Endodermal cell (in vitro differentiated cells): ENCODE measurements around the gene MUC6. TPM values are rescaled to one million over a fixed set of nuclear protein-coding genes. Genes with fewer than 3 reads are reported as not detected.

Experiments used
- DNase-seq: peaks from one replicate; pipeline ENCODE4 v3.0.0-alpha.2; 2017
- H3K27ac ChIP-seq: 2 replicates; pipeline ENCODE4 v1.5.1; 2013; ENCODE audit warnings: mild to moderate bottlenecking, low read depth, low read length, moderate library complexity
- H3K27me3 ChIP-seq: 2 replicates; pipeline ENCODE4 v1.6.1; 2013; ENCODE audit warnings: mild to moderate bottlenecking, low read length, moderate library complexity; ENCODE audit not compliant: insufficient read depth, control insufficient read depth, poor library complexity, severe bottlenecking
- H3K36me3 ChIP-seq: 2 replicates; pipeline ENCODE4 v1.7.0; 2013; ENCODE audit warnings: mild to moderate bottlenecking, low read length, moderate library complexity; ENCODE audit not compliant: control insufficient read depth, insufficient read depth
- H3K4me1 ChIP-seq: one replicate; pipeline ENCODE4 v1.7.0; 2013; ENCODE audit warnings: low read length; ENCODE audit not compliant: control insufficient read depth, insufficient read depth
- H3K4me3 ChIP-seq: 2 replicates; pipeline ENCODE4 v1.5.1; 2013; ENCODE audit warnings: mild to moderate bottlenecking, low read length, moderate library complexity
- H3K9ac ChIP-seq: 2 replicates; pipeline ENCODE4 v1.6.1; 2013; ENCODE audit warnings: mild to moderate bottlenecking, low read length, moderate library complexity; ENCODE audit not compliant: poor library complexity, severe bottlenecking; ENCODE audit errors: extremely low read depth
- H3K9me3 ChIP-seq: 2 replicates; pipeline ENCODE4 v1.6.1; 2013; ENCODE audit warnings: mild to moderate bottlenecking, low read length, moderate library complexity; ENCODE audit not compliant: control insufficient read depth
- H3K27ac Mint-ChIP-seq: 2 replicates; pipeline ENCODE4 v1.8.0; 2020; ENCODE audit warnings: mixed read lengths
- H3K27me3 Mint-ChIP-seq: 2 replicates; pipeline ENCODE4 v1.8.0; 2021; ENCODE audit warnings: mild to moderate bottlenecking, mixed read lengths; ENCODE audit not compliant: insufficient read depth
- H3K36me3 Mint-ChIP-seq: 2 replicates; pipeline ENCODE4 v1.8.0; 2020; ENCODE audit warnings: low read depth, mixed read lengths
- H3K4me1 Mint-ChIP-seq: 2 replicates; pipeline ENCODE4 v1.8.0; 2020; ENCODE audit warnings: mixed read lengths
- H3K4me3 Mint-ChIP-seq: 2 replicates; pipeline ENCODE4 v1.8.0; 2020; ENCODE audit warnings: mild to moderate bottlenecking, moderate library complexity, mixed read lengths
- H3K9me3 Mint-ChIP-seq: 2 replicates; pipeline ENCODE4 v1.8.0; 2020; ENCODE audit warnings: mild to moderate bottlenecking, mixed read lengths
- WGBS, 2 experiments: methylation state at CpG; one replicate each; pipeline versions ENCODE4 v1.1.5 to v1.1.7; 2013; ENCODE audit warnings: missing lambda C conversion rate in 2 of 2, mixed read lengths in 1 of 2; ENCODE audit not compliant: insufficient coverage in 1 of 2, insufficient read length in 1 of 2; 5-methylcytosine and 5-hydroxymethylcytosine counted together
- total RNA-seq, 2 donors: library from RNA; stranded (reverse); fragmentation: NEBNext Ultra II Directional in 1 of 2; extraction: Animal tissue kit (Norgen Biotek cat#: 25700) in 1 of 2; gene quantifications; 2 replicates in 1 of 2; 3 replicates in 1 of 2; pipeline ENCODE4 v1.2.1, GENCODE V29; 2021
- TF ChIP-seq, protein P1 (sequence below): fragments of 200-600 bp; sonication (generic); conservative IDR thresholded peaks from 2 replicates; pipeline ENCODE4 v1.5.0; 2021; ENCODE audit warnings: antibody characterized with exemption, mild to moderate bottlenecking

The MUC6 gene
- total RNA-seq, 2 donors from 2014 or later, result 0.26 to 0.40 TPM

DNA sequence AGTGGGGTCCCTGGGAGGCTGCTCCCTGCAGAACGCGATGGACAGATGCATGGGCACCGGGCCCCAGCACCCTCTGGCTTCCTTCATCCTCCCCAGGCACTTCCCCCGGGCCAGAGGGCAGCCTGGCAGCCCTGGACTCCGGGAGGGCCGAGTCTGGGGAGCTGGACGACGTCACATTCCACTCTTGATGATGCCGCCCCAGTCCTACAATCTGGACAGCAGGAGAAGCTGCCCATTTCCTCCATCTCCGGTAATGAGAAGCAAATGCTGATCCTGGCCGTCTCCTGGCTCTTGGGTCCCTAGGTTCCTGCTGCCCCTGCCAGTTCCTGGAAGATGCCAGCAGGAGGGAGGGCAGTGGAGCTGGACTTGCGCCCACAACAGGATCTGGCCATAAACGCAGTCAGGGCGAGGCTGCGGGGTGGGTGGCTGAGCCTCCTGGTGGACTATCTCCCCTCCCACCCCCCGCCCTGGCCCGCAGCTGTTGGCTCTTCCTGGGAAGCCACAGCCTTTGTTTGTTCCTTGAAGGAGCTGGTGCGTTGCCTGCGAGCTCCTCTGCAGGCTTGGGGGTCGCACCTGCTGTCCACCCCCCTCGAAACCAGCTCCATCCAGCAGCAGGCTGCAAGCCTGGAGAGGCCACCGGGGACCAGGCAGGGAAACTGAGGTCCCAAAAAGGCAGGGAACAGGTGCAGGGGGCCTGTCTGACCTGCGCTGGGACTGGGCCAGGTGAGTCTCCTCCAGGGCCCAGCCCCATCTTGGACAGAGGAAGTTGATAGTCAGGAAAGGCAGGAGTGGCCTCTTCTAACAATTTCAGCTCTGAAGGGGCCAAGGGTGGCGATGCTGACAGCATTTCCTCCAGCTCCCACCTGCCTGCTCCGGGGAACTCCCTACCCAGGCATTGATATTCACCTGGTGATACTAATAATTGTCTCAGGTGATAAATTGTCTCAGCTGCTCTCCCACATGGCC, 17.9 kb upstream of the MUC6 start:
- Mint-ChIP-seq H3K4me1 (no peaks in the 10 kb centered on the region), H3K4me3 (no peak overlapping the region), H3K36me3 (no peaks in the 10 kb centered on the region), H3K9me3 (no peaks in the 10 kb centered on the region), H3K27me3 (no peaks in the 10 kb centered on the region), H3K27ac (no peak overlapping the region)
- H3K27ac ChIP-seq, result no peak overlapping the region
- TF ChIP-seq, protein P1, sequence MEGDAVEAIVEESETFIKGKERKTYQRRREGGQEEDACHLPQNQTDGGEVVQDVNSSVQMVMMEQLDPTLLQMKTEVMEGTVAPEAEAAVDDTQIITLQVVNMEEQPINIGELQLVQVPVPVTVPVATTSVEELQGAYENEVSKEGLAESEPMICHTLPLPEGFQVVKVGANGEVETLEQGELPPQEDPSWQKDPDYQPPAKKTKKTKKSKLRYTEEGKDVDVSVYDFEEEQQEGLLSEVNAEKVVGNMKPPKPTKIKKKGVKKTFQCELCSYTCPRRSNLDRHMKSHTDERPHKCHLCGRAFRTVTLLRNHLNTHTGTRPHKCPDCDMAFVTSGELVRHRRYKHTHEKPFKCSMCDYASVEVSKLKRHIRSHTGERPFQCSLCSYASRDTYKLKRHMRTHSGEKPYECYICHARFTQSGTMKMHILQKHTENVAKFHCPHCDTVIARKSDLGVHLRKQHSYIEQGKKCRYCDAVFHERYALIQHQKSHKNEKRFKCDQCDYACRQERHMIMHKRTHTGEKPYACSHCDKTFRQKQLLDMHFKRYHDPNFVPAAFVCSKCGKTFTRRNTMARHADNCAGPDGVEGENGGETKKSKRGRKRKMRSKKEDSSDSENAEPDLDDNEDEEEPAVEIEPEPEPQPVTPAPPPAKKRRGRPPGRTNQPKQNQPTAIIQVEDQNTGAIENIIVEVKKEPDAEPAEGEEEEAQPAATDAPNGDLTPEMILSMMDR, result no peak
- H3K36me3 ChIP-seq, result no peaks in the 10 kb centered on the region
- H3K27me3 ChIP-seq, result no peaks in the 10 kb centered on the region
- no peak overlapping the region for H3K4me3 ChIP-seq
- H3K9me3 ChIP-seq, result no peaks in the 10 kb centered on the region
- no peak for DNase-seq
- 88 to 89% methylated on average over 20 to 25 of the region's 25 CpGs for WGBS, 2 experiments
- H3K4me1 ChIP-seq, result no peaks in the 10 kb centered on the region
- H3K9ac ChIP-seq, result no peak overlapping the region

DNA sequence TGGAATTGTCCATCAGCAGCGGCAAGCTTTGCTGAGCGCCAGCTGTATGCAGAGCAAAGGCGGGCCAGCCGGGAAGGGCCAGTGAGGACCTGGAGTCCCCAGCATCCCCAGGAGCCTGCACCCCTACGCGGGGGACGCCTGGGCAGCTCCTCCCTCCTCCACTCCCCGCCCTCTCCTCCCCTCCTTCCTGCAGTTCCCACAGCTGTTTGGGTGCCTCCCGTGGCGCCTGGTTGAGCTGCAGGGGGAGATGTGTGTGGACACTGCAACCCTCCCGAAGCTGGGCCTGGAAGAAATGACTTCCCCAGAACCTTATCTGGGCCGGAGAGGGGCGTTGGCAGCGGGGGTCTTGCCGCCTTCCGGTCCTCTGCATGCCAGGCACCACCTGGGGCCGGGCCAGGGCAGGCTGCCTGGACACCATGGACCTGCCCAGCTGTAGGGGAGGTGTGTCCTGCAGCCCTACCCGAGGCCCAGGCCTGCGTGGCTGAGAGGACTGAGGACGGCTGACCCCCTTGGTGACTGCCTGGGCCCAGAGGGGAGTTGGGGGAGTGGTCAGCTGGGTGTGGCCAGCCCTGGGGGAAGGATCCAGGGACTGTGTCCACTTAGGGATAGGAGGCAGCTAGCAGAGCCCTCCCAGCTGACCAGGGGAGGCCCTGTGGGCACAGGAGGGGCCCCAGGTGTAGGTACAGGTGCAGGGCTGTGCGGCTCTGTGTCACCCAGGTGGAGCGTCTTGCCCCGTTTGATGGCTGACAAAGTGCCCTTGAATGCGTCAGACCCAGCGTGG, 16.8 kb upstream of the MUC6 start:
- no peak overlapping the region for H3K27ac ChIP-seq
- H3K4me3 ChIP-seq, result no peak overlapping the region
- no peaks in the 10 kb centered on the region for H3K9me3 Mint-ChIP-seq
- no peaks in the 10 kb centered on the region for H3K36me3 Mint-ChIP-seq
- H3K9me3 ChIP-seq, result no peaks in the 10 kb centered on the region
- DNase-seq, result no peak
- 91 to 93% methylated on average over 16 to 25 of the region's 25 CpGs for WGBS, 2 experiments
- no peaks in the 10 kb centered on the region for H3K4me1 ChIP-seq
- no peaks in the 10 kb centered on the region for H3K36me3 ChIP-seq
- no peak overlapping the region for H3K9ac ChIP-seq
- no peaks in the 10 kb centered on the region for H3K4me1 Mint-ChIP-seq
- H3K27ac Mint-ChIP-seq, result no peak overlapping the region
- TF ChIP-seq, protein P1, result no peak
- H3K27me3 Mint-ChIP-seq, result no peaks in the 10 kb centered on the region
- H3K4me3 Mint-ChIP-seq, result no peak overlapping the region
- no peaks in the 10 kb centered on the region for H3K27me3 ChIP-seq

DNA sequence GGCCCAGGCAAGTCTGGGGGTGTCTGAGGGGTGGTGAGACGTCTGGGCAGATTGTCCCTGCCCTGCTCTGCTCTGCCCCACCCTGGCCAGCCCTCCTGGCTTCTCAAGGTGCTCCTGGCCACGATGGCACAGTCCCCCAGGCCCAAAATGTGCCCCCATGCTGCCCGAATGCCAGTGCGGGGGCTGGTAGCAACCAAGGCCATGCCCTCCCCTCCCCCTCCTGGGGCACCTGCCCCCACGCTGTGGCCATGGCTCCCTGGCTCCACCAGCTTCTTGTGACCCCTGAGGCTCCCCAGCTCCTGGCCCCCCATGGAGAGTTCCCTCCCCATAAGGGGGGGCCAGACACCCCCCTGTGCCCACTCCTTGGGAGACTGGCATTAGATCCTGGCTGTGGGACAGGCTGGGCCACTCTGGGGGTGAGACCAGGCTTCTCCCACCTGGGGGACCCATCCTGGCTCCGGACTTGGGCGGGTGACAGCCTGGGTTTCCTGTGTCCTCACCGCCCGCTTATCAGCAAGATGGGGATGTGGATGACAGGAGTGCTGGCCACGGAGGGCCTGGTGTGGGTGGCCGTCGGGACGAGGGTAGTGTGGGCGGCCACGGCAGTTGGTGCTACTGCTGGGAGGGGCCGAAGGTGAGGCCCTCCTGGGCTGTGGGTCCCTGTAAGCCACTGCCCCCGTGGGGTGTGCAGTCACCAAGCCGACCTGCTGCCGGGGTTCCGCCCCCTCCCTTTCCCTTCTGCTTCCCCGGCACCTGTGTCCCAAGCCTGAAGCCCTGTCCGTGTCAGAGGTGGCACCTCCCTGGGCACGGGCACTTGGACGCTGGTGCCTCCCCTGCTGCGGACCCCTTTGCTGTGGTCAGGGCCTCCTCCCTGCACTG, 15.9 kb upstream of the MUC6 start:
- Histone ChIP-seq H3K9ac (no peak overlapping the region), H3K4me1 (no peaks in the 10 kb centered on the region), H3K36me3 (no peaks in the 10 kb centered on the region), H3K9me3 (no peaks in the 10 kb centered on the region), H3K27ac (no peak overlapping the region), H3K27me3 (no peaks in the 10 kb centered on the region), H3K4me3 (no peak overlapping the region)
- Mint-ChIP-seq H3K4me1 (no peaks in the 10 kb centered on the region), H3K9me3 (no peaks in the 10 kb centered on the region), H3K36me3 (no peaks in the 10 kb centered on the region), H3K27ac (no peak overlapping the region), H3K27me3 (peaks cover 2% of the 10 kb centered on the region), H3K4me3 (no peak overlapping the region)
- WGBS, 2 experiments, result 90 to 94% methylated on average over 20 to 25 of the region's 25 CpGs
- DNase-seq, result no peak
- TF ChIP-seq, protein P1, result no peak
